Non-pigmented ciliary epithelial cell (primary cell): Measurements from ENCODE around the gene TSC2.
"Not testable (repeated sequence)": the region's sequence is repeated elsewhere in the genome, so short reads cannot be mapped to it uniquely, and the experiment has no call there.

Experiments used
- DNase-seq: peaks from one replicate; pipeline ENCODE4 v3.0.0-alpha.2; 2010; ENCODE audit warnings: low read depth

TSC2 gene

GRCh38 chr16:2009791-2010510, 37.8 kb upstream of the TSC2 start, which contains the start of gene ZNF598:
TSS of gene ZNF598 (minus strand) at chr16:2009821.
- DNase-seq, result no peak

DNA sequence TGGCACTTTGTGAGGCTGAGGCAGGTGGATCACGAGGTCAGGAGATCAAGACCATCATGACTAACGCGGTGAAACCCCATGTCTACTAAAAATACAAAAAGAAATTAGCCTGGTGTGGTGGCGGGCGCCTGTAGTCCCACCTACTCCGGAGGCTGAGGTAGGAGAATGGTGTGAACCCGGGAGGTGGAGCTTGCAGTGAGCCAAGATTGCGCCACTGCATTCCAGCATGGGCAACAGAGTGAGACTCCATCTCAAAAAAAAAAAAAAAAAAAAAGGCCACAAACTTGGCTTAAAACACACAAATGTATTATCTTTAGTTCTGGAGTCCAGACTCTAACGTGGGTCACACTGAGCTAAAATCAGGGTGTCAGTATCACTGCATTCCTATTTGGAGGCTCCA, 36.1 kb upstream of the TSC2 start:
- not testable (repeated sequence) for DNase-seq

DNA sequence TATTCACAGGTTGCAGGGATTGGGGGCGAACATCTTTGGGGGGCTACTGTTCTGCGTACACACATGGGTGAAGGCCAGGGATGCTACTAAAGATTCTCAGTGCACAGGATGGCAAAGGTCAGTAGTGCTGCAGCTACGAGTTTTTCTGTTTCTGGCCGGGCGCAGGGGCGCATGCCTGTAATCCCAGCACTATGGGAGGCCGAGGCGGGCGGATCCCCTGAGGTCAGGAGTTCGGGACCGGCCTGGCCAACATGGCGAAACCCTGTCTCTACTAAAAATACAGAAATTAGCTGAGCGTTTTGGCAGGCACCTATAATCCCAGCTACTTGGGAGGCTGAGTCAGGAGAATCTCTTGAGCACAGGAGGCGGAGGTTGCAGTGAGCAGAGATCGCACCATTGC, 34.3 kb upstream of the TSC2 start:
- no peak for DNase-seq

GRCh38 chr16:2015117-2015946, 32.5 kb upstream of the TSC2 start:
- DNase-seq, result no peak

- DNase-seq, result no peak
Measured at GRCh38 chr16:2015947-2016208, 31.9 kb upstream of the TSC2 start.

DNA sequence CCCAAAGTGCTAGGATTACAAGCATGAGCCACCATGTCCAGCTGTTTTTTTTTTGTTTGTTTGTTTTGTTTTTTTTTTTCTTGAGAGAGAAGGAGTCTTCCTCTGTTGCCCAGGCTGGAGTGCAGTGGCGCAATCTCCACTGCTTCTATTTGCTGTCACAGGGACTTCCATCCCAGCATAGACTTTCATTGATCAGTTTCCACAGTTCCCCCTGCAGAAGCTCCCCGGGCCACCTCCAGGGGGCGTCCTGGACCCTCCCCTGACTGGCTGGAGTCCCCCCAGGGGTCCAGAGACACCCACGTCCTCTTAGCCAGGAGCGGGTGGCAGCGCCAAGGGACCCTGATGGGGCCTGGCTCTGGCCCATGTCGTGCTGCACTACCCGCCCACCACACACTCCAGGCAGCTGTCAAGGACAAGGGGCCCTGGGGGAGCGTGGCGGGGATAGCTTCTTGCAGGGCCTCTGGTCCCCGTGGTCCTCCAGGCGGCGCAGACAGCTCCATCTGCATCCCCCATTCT, 31.3 kb upstream of the TSC2 start:
- no peak for DNase-seq

- DNase-seq, result no peak
Measured at GRCh38 chr16:2019518-2019920, 28.3 kb upstream of the TSC2 start, which contains the start of gene NPW. TSS of gene NPW (plus strand) at chr16:2019785.

- DNase-seq, result no peak
Measured at GRCh38 chr16:2019921-2020831, 27.6 kb upstream of the TSC2 start.

DNA sequence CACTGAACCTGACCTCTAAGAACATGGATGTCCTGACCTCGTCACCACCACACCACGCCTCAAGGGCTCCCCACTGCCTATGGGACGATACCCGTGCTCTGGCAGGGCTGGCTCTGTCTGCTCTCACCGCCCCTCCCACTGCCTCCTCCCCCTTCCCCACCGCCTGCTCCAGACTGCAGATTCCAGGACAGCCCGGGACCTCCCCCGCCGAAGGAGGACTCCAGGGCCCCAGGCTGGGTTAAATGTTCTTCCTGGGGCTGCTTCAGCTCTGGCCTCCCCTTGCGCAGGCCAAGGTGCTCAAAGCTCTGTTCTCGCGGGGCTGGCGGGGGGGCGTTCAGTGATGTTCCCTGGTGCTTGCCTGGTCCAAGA, 25.1 kb upstream of the TSC2 start:
- no peak for DNase-seq

GRCh38 chr16:2023092-2024031, 24.4 kb upstream of the TSC2 start:
- no peak for DNase-seq

DNA sequence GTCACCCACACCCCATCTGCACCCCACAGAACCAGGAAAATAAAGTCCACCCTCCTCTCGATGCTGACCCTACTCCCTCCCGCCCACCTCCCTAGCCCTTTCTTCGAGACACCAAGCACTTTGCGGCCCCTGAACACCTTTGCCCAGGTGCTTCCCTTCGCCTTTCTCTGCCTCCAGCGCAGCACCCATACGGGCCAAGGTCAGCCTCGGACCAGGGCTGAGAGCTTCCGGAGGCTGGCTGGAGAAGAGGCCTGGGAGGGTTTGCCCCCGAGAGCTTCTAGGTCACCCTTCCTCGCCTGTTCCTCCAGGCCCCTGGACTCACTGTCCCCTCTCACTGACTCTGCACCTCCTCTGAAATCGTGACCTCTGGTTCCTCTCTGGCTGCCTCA, 23.8 kb upstream of the TSC2 start:
- no peak for DNase-seq

DNA sequence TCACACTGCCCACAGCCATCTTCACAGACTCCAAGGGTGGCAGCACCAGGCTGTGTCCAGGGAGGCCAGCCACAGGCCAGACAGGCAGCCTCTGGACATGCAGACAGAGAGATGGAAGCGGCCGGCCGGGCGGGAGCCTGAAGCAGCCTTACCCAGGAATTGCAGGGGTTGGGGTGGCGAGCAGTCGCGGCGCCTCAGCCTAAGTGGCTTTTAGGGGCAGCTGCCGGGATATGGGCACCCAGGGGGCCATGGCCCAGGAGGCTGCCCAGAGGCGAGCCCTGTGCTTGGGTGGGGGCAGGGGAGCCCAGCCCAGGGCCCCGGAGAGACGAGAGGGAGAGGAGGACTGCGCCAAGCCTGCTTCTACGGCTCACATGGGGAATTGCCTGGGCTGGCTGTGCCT, 22.5 kb upstream of the TSC2 start:
- no peak for DNase-seq

GRCh38 chr16:2025878-2026460, 21.8 kb upstream of the TSC2 start:
- no peak for DNase-seq

GRCh38 chr16:2026461-2027023, 21.2 kb upstream of the TSC2 start, which contains the start of gene NHERF2:
TSS of gene NHERF2 (plus strand) at chr16:2026902. CDS start at chr16:2027006, 104 bp downstream.
- no peak for DNase-seq

DNA sequence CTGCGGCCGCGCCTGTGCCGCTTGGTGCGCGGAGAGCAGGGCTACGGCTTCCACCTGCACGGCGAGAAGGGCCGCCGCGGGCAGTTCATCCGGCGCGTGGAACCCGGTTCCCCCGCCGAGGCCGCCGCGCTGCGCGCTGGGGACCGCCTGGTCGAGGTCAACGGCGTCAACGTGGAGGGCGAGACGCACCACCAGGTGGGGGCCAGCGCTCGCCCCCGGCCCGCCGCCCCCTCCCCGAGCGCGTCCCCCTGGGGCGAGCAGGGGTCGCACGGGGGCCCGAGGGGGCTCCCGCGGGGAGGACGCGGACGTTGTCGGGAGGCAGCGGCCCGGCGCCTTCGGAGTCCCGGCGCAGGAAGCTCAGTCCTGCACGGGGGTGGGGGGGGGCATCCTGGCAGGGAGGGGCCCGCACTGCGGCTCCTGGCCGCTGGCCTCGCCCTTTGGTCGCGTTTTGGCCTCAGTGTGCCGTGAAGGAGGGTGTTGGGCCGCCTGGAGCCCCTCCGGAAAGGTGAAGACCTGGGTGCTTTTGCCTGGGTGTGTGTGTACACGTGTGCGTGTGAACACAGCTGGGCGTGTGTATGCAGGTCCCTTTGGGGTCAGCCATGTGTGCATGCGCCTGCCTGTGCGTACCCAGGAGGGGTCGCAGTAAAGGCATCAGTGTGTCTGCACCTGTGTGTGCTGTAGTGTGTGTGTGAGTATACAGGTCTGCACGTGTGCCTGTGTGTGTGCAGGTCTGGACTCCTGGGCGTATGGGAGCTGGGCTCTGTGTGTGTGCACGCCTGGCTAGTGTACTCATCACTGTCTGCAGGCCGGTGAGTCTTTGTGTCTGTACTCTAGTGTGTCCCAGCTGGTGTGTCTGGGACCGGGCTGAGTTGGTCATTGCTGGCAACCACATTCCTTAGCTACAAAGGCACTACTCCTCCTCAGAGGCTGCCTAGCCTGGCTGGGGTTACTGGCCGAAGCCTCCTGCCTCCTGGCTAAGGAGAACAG, 20.5 kb upstream of the TSC2 start:
- DNase-seq, result no peak

- no peak for DNase-seq
Measured at GRCh38 chr16:2028146-2028545, 19.6 kb upstream of the TSC2 start.

GRCh38 chr16:2028620-2029220, 19.1 kb upstream of the TSC2 start:
- no peak for DNase-seq

DNA sequence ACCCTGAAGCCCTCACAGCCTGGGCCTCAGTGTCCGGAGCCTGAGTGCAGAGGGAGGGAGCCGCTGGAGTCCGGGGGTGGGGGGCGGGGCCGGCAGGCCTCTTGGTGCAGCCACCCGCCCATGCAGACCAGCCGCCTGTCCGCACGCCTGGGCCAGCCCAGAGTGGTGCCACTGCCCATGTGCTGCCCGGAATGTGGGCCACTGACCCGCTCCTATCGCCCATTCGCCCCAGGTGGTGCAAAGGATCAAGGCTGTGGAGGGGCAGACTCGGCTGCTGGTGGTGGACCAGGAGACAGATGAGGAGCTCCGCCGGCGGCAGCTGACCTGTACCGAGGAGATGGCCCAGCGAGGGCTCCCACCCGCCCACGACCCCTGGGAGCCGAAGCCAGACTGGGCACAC, 18.4 kb upstream of the TSC2 start:
- DNase-seq, result no peak

DNA sequence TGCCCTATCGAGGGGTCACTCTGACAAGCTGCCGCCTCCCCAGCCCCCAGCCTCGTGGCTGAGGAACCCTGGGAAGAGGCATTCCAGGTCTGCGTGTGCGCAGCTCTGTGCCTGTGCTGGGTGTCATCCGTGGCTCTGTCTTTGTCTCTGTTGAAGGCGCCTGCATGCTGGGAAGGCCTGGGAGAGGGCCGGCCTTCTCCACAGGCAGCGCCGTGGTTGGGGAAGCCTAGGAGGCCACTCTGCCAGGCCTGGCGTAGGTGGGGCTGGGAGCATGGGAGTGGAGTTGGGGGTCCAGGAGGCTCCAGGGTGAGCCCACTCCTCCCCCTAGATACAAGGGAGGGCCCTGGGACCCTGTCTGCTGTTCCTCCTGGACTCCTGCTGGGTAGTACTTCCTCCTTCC, 17.7 kb upstream of the TSC2 start:
- no peak for DNase-seq
